NCI-H1436 treated with DMSO at 0.1 percent for 48 hours (cell line): Measurements from ENCODE around the gene MTCL1.

Experiments used
- DNase-seq: peaks from one replicate; lab custom pipeline; 2025; lab: John Stamatoyannopoulos, UW

Gene MTCL1

GRCh38 chr18:8865934-8866333 is 160.6 kb downstream of the MTCL1 start:
- DNase-seq = no peak

DNA sequence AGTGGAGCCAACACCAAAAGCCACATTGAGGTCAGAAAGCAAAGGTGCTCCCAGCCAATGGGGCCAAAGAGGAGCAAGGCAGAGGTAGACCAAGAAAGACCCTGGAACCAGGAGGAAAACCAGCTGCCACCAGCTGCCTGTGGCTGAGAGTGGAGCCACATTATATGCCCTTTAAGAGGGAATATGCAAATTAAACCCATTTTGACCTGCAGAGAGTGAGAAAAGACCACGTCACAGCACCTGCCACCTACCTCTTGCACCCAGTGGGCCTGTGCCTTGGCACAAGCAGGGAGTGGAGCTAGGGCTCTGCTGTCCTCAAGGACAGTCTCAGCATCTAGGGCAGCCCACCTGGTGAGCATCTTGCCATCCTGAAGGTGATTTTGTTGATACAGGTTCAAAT is 161.3 kb downstream of the MTCL1 start:
- DNase-seq = no peak

- DNase-seq = no peak
Measured at GRCh38 chr18:8868276-8868675, 162.9 kb downstream of the MTCL1 start.

- DNase-seq = no peak
Measured at GRCh38 chr18:8868779-8869415, 163.5 kb downstream of the MTCL1 start.

- no peak for DNase-seq
Measured at GRCh38 chr18:8869696-8870095, 164.3 kb downstream of the MTCL1 start.

DNA sequence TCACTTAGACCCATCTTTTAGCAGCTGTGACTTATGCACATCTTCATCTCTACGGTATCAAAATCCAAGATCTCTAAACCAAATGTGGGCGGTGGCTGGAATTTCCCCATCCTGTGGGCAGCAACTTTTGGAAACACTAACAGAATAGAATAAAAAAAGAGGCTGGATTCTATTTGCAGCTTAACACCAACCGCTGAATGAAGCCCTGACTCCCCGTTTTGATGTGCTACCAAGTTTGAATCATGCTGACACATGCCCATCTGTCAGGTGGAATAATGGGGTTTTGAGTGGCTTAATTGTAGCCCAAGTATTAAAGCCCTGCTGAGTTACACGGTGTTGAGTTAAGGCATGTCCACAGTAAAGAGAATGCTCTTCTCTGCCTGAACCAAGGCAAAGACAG is 165.2 kb downstream of the MTCL1 start:
- DNase-seq = no peak

DNA sequence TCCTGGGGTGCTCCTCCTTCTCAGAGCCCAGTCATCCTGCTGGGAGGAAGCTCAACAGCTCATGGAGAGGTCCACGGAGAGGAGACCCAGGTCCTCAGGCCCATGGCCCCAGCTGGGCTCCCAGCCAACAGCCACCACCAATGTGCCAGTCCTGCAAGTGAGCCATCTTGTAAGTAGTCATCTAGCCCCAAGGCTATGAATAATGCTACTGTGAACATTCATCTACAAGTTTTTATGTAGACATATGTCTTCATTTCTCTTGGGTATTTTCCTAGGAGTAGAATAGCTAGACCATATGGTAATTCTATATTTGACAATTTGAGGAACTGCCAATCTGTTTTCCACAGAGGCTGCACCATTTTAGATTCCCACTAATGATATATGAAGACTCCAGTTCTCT is 166.1 kb downstream of the MTCL1 start:
- DNase-seq = no peak

GRCh38 chr18:8874872-8875271 is 169.5 kb downstream of the MTCL1 start:
- DNase-seq = no peak

GRCh38 chr18:8876887-8877286 is 171.5 kb downstream of the MTCL1 start:
- no peak for DNase-seq

DNA sequence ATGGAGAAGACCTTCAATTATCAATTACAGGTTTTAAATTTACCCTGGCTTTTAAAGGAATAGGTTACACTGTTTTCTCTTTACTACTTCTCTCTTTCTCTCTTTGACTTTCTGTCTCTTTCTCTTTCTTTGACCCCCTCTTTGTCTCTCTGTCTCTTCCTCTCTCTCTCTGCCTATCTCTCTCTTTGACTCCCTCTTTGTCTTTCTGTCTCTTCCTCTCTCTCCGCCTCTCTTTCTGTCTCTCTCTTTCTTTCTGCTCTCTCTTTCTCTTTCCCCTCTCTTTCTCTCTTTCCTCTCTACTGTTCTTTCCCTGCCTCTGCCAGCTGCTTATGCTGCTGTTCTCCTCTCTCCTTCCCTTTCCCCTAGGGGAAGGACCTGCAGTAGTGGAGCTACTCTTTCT is 175.7 kb downstream of the MTCL1 start:
- DNase-seq = no peak
